ENCODE results near the gene ABTB1.
A peak's percentile ranks its signal among the peaks of the same experiment; 100 is the strongest.

GRCh38 chr3:127690823-127691452 is 18.2 kb downstream of the ABTB1 start:
- peak; percentile 71 to 73 for TF ChIP-seq CTCF (conservative IDR thresholded peaks at IDR 0.05 in 1 of 2, IDR thresholded peaks at IDR 0.05 in 1 of 2; ENCODE audit: low read depth in 1 of 2, low read length in 2 of 2)
- TF ChIP-seq EZH2 (IDR thresholded peaks at IDR 0.05; ENCODE audit: low read length, missing control alignments), result no peak

Measured in fibroblast of lung (primary cell).